Gastroesophageal sphincter (tissue), 3 donors: ENCODE results near the gene ZSCAN5A.

Experiments used
- POLR2AphosphoS5 ChIP-seq: sonication (generic); formaldehyde crosslinking; IDR thresholded peaks from one replicate; pipeline ENCODE4 v1.6.1; 2017; ENCODE audit warnings: antibody characterized with exemption
- TF ChIP-seq, protein P1 (sequence below), 4 experiments: fragments of 200-600 bp in 2 of 4; fragments of 450-650 bp in 2 of 4; sonication (generic) in 1 of 4; IDR thresholded peaks; one replicate each; pipeline ENCODE4 v1.5.1; 2017 to 2019; ENCODE audit warnings: antibody characterized with exemption in 4 of 4, mild to moderate bottlenecking in 2 of 4, moderate library complexity in 2 of 4

GRCh38 chr19:56273563-56274117 lies 41.0 kb downstream of the ZSCAN5A start:
- TF ChIP-seq, protein P1, sequence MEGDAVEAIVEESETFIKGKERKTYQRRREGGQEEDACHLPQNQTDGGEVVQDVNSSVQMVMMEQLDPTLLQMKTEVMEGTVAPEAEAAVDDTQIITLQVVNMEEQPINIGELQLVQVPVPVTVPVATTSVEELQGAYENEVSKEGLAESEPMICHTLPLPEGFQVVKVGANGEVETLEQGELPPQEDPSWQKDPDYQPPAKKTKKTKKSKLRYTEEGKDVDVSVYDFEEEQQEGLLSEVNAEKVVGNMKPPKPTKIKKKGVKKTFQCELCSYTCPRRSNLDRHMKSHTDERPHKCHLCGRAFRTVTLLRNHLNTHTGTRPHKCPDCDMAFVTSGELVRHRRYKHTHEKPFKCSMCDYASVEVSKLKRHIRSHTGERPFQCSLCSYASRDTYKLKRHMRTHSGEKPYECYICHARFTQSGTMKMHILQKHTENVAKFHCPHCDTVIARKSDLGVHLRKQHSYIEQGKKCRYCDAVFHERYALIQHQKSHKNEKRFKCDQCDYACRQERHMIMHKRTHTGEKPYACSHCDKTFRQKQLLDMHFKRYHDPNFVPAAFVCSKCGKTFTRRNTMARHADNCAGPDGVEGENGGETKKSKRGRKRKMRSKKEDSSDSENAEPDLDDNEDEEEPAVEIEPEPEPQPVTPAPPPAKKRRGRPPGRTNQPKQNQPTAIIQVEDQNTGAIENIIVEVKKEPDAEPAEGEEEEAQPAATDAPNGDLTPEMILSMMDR (IDR thresholded peaks at IDR 0.05) = no peak
- no peak for TF ChIP-seq POLR2AphosphoS5
